Measurements from ENCODE around the gene FOXP1.

Gene FOXP1

DNA sequence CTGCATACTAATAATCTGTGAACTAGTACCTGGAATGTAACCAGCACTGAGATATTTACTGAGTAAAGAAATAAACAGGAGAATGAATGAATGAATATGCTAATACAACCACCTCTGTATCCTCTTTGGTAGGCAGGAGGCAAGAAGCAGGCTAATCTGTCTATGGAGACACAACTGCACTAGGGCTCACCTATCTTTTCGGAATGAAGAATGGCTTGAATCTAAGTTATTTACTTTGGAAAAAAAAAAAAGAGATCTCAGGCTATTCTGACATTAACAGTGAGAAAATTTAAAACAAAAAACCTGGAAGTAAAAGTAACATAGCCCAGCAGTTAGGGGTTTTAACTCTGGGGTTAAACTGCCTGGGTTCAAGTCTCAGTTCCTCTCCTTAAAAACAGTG lies 174.2 kb downstream of the FOXP1 start (continued):
- TF ChIP-seq, protein P1, sequence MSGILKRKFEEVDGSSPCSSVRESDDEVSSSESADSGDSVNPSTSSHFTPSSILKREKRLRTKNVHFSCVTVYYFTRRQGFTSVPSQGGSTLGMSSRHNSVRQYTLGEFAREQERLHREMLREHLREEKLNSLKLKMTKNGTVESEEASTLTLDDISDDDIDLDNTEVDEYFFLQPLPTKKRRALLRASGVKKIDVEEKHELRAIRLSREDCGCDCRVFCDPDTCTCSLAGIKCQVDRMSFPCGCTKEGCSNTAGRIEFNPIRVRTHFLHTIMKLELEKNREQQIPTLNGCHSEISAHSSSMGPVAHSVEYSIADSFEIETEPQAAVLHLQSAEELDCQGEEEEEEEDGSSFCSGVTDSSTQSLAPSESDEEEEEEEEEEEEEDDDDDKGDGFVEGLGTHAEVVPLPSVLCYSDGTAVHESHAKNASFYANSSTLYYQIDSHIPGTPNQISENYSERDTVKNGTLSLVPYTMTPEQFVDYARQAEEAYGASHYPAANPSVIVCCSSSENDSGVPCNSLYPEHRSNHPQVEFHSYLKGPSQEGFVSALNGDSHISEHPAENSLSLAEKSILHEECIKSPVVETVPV (CRISPR knock-in tag; IDR thresholded peaks at IDR 0.05): no peak

DNA sequence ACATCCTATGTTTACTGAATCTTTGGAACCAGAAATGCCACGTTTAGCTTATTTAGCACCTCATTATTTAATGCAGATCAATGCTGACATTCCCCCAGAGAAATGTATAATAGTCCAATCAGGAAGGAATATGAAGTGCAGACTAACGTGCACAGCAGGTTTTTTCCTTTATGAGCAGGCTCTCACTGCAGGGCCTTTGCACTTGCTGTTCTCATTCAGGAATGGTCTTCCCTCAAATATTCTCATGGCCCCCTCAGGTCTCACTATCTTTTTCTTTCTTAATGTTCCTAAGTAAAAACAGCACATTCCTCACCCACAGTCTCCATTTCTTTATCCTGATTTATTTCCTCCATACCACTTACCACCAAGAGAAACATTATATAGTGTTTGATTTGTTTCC lies 174.6 kb downstream of the FOXP1 start:
- TF ChIP-seq ZC3H10 (CRISPR knock-in tag; IDR thresholded peaks at IDR 0.05) (no peak), BACH2 (CRISPR knock-in tag; IDR thresholded peaks at IDR 0.05; ENCODE audit: borderline replicate concordance) (no peak), ZNF8 (CRISPR knock-in tag; IDR thresholded peaks at IDR 0.05) (no peak), ZFP3 (CRISPR knock-in tag; IDR thresholded peaks at IDR 0.05) (no peak), ZFP30 (CRISPR knock-in tag; IDR thresholded peaks at IDR 0.05) (no peak), RARB (CRISPR knock-in tag; IDR thresholded peaks at IDR 0.05) (no peak), GLIS3 (CRISPR knock-in tag; IDR thresholded peaks at IDR 0.05) (no peak), ESRRG (CRISPR knock-in tag; IDR thresholded peaks at IDR 0.05) (no peak), TOX (CRISPR knock-in tag; IDR thresholded peaks at IDR 0.05; ENCODE audit: borderline replicate concordance) (no peak), ARNTL (CRISPR knock-in tag; IDR thresholded peaks at IDR 0.05; ENCODE audit: borderline replicate concordance, low read depth) (no peak), ZNF70 (CRISPR knock-in tag; IDR thresholded peaks at IDR 0.05) (no peak), ZNF565 (CRISPR knock-in tag; conservative IDR thresholded peaks at IDR 0.05; ENCODE audit: low read depth) (no peak), TCF4 (CRISPR knock-in tag; IDR thresholded peaks at IDR 0.05; ENCODE audit: borderline replicate concordance) (no peak), PPARA (CRISPR knock-in tag; IDR thresholded peaks at IDR 0.05; ENCODE audit: borderline replicate concordance) (no peak), ISL1 (CRISPR knock-in tag; IDR thresholded peaks at IDR 0.05) (no peak)
- TF ChIP-seq, protein P2, sequence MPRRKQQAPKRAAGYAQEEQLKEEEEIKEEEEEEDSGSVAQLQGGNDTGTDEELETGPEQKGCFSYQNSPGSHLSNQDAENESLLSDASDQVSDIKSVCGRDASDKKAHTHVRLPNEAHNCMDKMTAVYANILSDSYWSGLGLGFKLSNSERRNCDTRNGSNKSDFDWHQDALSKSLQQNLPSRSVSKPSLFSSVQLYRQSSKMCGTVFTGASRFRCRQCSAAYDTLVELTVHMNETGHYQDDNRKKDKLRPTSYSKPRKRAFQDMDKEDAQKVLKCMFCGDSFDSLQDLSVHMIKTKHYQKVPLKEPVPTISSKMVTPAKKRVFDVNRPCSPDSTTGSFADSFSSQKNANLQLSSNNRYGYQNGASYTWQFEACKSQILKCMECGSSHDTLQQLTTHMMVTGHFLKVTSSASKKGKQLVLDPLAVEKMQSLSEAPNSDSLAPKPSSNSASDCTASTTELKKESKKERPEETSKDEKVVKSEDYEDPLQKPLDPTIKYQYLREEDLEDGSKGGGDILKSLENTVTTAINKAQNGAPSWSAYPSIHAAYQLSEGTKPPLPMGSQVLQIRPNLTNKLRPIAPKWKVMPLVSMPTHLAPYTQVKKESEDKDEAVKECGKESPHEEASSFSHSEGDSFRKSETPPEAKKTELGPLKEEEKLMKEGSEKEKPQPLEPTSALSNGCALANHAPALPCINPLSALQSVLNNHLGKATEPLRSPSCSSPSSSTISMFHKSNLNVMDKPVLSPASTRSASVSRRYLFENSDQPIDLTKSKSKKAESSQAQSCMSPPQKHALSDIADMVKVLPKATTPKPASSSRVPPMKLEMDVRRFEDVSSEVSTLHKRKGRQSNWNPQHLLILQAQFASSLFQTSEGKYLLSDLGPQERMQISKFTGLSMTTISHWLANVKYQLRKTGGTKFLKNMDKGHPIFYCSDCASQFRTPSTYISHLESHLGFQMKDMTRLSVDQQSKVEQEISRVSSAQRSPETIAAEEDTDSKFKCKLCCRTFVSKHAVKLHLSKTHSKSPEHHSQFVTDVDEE (CRISPR knock-in tag; IDR thresholded peaks at IDR 0.05): no peak
- TF ChIP-seq, protein P3, sequence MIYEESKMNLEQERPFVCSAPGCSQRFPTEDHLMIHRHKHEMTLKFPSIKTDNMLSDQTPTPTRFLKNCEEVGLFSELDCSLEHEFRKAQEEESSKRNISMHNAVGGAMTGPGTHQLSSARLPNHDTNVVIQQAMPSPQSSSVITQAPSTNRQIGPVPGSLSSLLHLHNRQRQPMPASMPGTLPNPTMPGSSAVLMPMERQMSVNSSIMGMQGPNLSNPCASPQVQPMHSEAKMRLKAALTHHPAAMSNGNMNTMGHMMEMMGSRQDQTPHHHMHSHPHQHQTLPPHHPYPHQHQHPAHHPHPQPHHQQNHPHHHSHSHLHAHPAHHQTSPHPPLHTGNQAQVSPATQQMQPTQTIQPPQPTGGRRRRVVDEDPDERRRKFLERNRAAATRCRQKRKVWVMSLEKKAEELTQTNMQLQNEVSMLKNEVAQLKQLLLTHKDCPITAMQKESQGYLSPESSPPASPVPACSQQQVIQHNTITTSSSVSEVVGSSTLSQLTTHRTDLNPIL (CRISPR knock-in tag; IDR thresholded peaks at IDR 0.05; ENCODE audit: low read depth): no peak
- TF ChIP-seq, protein P4, sequence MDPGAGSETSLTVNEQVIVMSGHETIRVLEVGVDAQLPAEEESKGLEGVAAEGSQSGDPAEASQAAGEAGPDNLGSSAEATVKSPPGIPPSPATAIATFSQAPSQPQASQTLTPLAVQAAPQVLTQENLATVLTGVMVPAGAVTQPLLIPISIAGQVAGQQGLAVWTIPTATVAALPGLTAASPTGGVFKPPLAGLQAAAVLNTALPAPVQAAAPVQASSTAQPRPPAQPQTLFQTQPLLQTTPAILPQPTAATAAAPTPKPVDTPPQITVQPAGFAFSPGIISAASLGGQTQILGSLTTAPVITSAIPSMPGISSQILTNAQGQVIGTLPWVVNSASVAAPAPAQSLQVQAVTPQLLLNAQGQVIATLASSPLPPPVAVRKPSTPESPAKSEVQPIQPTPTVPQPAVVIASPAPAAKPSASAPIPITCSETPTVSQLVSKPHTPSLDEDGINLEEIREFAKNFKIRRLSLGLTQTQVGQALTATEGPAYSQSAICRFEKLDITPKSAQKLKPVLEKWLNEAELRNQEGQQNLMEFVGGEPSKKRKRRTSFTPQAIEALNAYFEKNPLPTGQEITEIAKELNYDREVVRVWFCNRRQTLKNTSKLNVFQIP (CRISPR knock-in tag; IDR thresholded peaks at IDR 0.05; ENCODE audit: borderline replicate concordance, low read depth): no peak
- TF ChIP-seq, protein P1 (CRISPR knock-in tag; IDR thresholded peaks at IDR 0.05): no peak
- ATAC-seq: no peak

DNA sequence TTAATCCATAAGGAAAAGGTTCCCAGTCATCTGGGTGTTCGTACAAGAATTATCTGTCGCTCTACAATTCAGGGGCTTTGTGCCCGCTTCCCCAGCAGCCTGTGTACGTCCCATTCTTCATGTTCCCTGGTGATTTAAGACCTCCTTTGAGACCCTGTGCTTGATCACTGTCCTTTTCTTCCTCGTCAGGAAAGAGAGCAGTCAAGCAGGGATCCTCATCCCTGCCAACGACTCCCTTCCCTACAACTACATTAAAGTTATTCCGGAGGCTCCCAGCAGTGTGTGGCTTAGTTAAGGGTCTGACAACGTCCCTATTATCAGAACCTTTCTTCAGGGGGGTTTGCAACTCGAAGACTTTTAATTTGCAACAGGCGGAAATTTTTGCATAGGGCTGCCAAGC lies 175.7 kb downstream of the FOXP1 start:
- no peak for ATAC-seq
- no peak for TF ChIP-seq ESRRG (CRISPR knock-in tag; IDR thresholded peaks at IDR 0.05)
- TF ChIP-seq, protein P3 (CRISPR knock-in tag; IDR thresholded peaks at IDR 0.05; ENCODE audit: low read depth): no peak
- TF ChIP-seq SNAI2 (CRISPR knock-in tag; IDR thresholded peaks at IDR 0.05): no peak
- TF ChIP-seq ARNTL (CRISPR knock-in tag; IDR thresholded peaks at IDR 0.05; ENCODE audit: borderline replicate concordance, low read depth): no peak
- no peak for TF ChIP-seq ZC3H10 (CRISPR knock-in tag; IDR thresholded peaks at IDR 0.05)
- TF ChIP-seq, protein P1 (CRISPR knock-in tag; IDR thresholded peaks at IDR 0.05): no peak
- no peak for TF ChIP-seq RARB (CRISPR knock-in tag; IDR thresholded peaks at IDR 0.05)
- TF ChIP-seq BACH2 (CRISPR knock-in tag; IDR thresholded peaks at IDR 0.05; ENCODE audit: borderline replicate concordance): no peak
- no peak for TF ChIP-seq ISL1 (CRISPR knock-in tag; IDR thresholded peaks at IDR 0.05)
- TF ChIP-seq ZNF70 (CRISPR knock-in tag; IDR thresholded peaks at IDR 0.05): no peak
- TF ChIP-seq, protein P4 (CRISPR knock-in tag; IDR thresholded peaks at IDR 0.05; ENCODE audit: borderline replicate concordance, low read depth): no peak
- no peak for TF ChIP-seq TOX (CRISPR knock-in tag; IDR thresholded peaks at IDR 0.05; ENCODE audit: borderline replicate concordance)
- TF ChIP-seq ZNF8 (CRISPR knock-in tag; IDR thresholded peaks at IDR 0.05): no peak
- TF ChIP-seq CSDC2 (CRISPR knock-in tag; IDR thresholded peaks at IDR 0.05): no peak

All from SK-N-SH treated with all-trans-retinoic acid at 6 μM for 48 hours (cell line).